HEK293 (cell line): ENCODE measurements around the gene IFFO2.
A peak's percentile ranks its signal among the peaks of the same experiment; 100 is the strongest.

Source experiments
- CTCF ChIA-PET: fragments of 350-600 bp; formaldehyde crosslinking; extraction: SDS; loops from one replicate; lab custom pipeline; 2021; ENCODE audit warnings: antibody characterized with exemption; lab: Yijun Ruan, JAX
- POLR2A ChIA-PET: fragments of 300-600 bp; formaldehyde crosslinking; extraction: SDS; loops from one replicate; lab custom pipeline; 2020; ENCODE audit warnings: antibody characterized with exemption, inconsistent platforms; lab: Yijun Ruan, JAX
- H3K27ac ChIP-seq: fragments of 200-500 bp; sonication (Bioruptor generic); 2 replicates; pipeline ENCODE4 v1.5.1; 2014; ENCODE audit warnings: low read depth, low read length, control low read depth, inconsistent platforms; ENCODE audit errors: extremely low read depth
- H3K36me3 ChIP-seq, 2 experiments: fragments of 200-500 bp in 1 of 2; sonication (Bioruptor generic) in 1 of 2; 1 replicate in 1 of 2; 2 replicates in 1 of 2; pipeline ENCODE4 v1.5.1; 2014 to 2017; ENCODE audit warnings: inconsistent platforms in 2 of 2, low read length in 2 of 2; ENCODE audit not compliant: control insufficient read depth in 2 of 2, insufficient read depth in 1 of 2
- H3K4me1 ChIP-seq: fragments of 200-500 bp; sonication (Bioruptor generic); 2 replicates; pipeline ENCODE4 v1.5.1; 2014; ENCODE audit warnings: mild to moderate bottlenecking, low read length, inconsistent platforms; ENCODE audit not compliant: control insufficient read depth, insufficient read depth
- H3K4me3 ChIP-seq: 2 replicates; pipeline ENCODE4 v1.5.1; 2011; ENCODE audit warnings: low read depth, mild to moderate bottlenecking, control low read depth, low read length, moderate library complexity
- H3K9me3 ChIP-seq: fragments of 200-500 bp; sonication (Bioruptor generic); 2 replicates; pipeline ENCODE4 v1.5.1; 2014; ENCODE audit warnings: low read depth, low read length, inconsistent platforms; ENCODE audit not compliant: control insufficient read depth, insufficient read depth
- GFI1B ChIP-seq: fragments of 450-650 bp; formaldehyde crosslinking; IDR thresholded peaks from 2 replicates; pipeline ENCODE4 v1.5.1; 2016; ENCODE audit warnings: missing biosample characterization, missing genetic modification characterization
- GLI2 ChIP-seq: fragments of 450-650 bp; formaldehyde crosslinking; IDR thresholded peaks from 2 replicates; pipeline ENCODE4; 2017; ENCODE audit warnings: missing biosample characterization, missing genetic modification characterization, low read depth, borderline replicate concordance
- MYNN ChIP-seq: fragments of 450-650 bp; formaldehyde crosslinking; IDR thresholded peaks from 2 replicates; pipeline ENCODE4 v1.5.1; 2016; ENCODE audit warnings: missing biosample characterization, missing genetic modification characterization, borderline replicate concordance
- OVOL3 ChIP-seq: fragments of 450-650 bp; formaldehyde crosslinking; IDR thresholded peaks from 2 replicates; pipeline ENCODE4 v1.5.1; 2016; ENCODE audit warnings: missing biosample characterization, missing genetic modification characterization
- REPIN1 ChIP-seq: fragments of 450-650 bp; formaldehyde crosslinking; IDR thresholded peaks from 2 replicates; pipeline ENCODE4 v1.5.1; 2017; ENCODE audit warnings: missing biosample characterization, missing genetic modification characterization, low read depth
- SCRT1 ChIP-seq: fragments of 450-650 bp; formaldehyde crosslinking; IDR thresholded peaks from 2 replicates; pipeline ENCODE4 v1.5.1; 2016; ENCODE audit warnings: missing biosample characterization, missing genetic modification characterization, borderline replicate concordance
- SCRT2 ChIP-seq: fragments of 450-650 bp; formaldehyde crosslinking; IDR thresholded peaks from 2 replicates; pipeline ENCODE4 v1.5.1; 2016; ENCODE audit warnings: missing biosample characterization, missing genetic modification characterization
- SP2 ChIP-seq: fragments of 450-650 bp; formaldehyde crosslinking; IDR thresholded peaks from 2 replicates; pipeline ENCODE4 v1.5.1; 2016; ENCODE audit warnings: missing biosample characterization, missing genetic modification characterization
- TRIM28 ChIP-seq: IDR thresholded peaks from 2 replicates; pipeline ENCODE4 v1.6.1; 2011; ENCODE audit warnings: low read length, control low read depth, borderline replicate concordance
- ZIC2 ChIP-seq: fragments of 450-650 bp; formaldehyde crosslinking; IDR thresholded peaks from 2 replicates; pipeline ENCODE4 v1.5.1; 2016; ENCODE audit warnings: missing biosample characterization, missing genetic modification characterization
- ZNF133 ChIP-seq: fragments of 450-650 bp; formaldehyde crosslinking; IDR thresholded peaks from 2 replicates; pipeline ENCODE4 v1.5.1; 2016; ENCODE audit warnings: missing biosample characterization, missing genetic modification characterization
- ZNF140 ChIP-seq: fragments of 450-650 bp; formaldehyde crosslinking; IDR thresholded peaks from 2 replicates; pipeline ENCODE4 v1.5.1; 2016; ENCODE audit warnings: missing biosample characterization, missing genetic modification characterization
- ZNF202 ChIP-seq: fragments of 450-650 bp; formaldehyde crosslinking; IDR thresholded peaks from 2 replicates; pipeline ENCODE4 v1.5.1; 2016; ENCODE audit warnings: missing biosample characterization, missing genetic modification characterization, borderline replicate concordance
- ZNF211 ChIP-seq: fragments of 450-650 bp; formaldehyde crosslinking; IDR thresholded peaks from 2 replicates; pipeline ENCODE4 v1.5.1; 2016; ENCODE audit warnings: low read depth, missing biosample characterization, missing genetic modification characterization
- ZNF23 ChIP-seq: fragments of 450-650 bp; formaldehyde crosslinking; IDR thresholded peaks from 2 replicates; pipeline ENCODE4 v1.5.1; 2016; ENCODE audit warnings: missing biosample characterization, missing genetic modification characterization, borderline replicate concordance
- ZNF529 ChIP-seq: fragments of 450-650 bp; formaldehyde crosslinking; IDR thresholded peaks from 2 replicates; pipeline ENCODE4 v1.5.1; 2017; ENCODE audit warnings: missing genetic modification characterization, missing biosample characterization; ENCODE audit not compliant: insufficient replicate concordance
- ZNF544 ChIP-seq: fragments of 450-650 bp; formaldehyde crosslinking; IDR thresholded peaks from 2 replicates; pipeline ENCODE4 v1.5.0; 2017; ENCODE audit warnings: missing biosample characterization, missing genetic modification characterization
- ZNF658 ChIP-seq: fragments of 450-650 bp; formaldehyde crosslinking; IDR thresholded peaks from 2 replicates; pipeline ENCODE4; 2016; ENCODE audit warnings: missing biosample characterization, missing genetic modification characterization
- ZNF677 ChIP-seq: fragments of 450-650 bp; IDR thresholded peaks from 2 replicates; pipeline ENCODE4 v1.5.0; 2018; ENCODE audit warnings: missing biosample characterization, mild to moderate bottlenecking, missing genetic modification characterization, moderate library complexity
- ZNF777 ChIP-seq: fragments of 450-650 bp; formaldehyde crosslinking; IDR thresholded peaks from 2 replicates; pipeline ENCODE4 v1.5.1; 2017; ENCODE audit warnings: missing biosample characterization, missing genetic modification characterization, borderline replicate concordance
- TF ChIP-seq, protein P1 (sequence below): fragments of 450-650 bp; formaldehyde crosslinking; IDR thresholded peaks from 2 replicates; pipeline ENCODE4 v1.5.1; 2017; ENCODE audit warnings: missing biosample characterization, missing genetic modification characterization
- TF ChIP-seq, protein P2 (sequence below): fragments of 450-650 bp; formaldehyde crosslinking; conservative IDR thresholded peaks from 2 replicates; pipeline ENCODE4 v1.5.1; 2016; ENCODE audit warnings: low read depth, missing biosample characterization, missing genetic modification characterization
- TF ChIP-seq, protein P3 (sequence below): fragments of 450-650 bp; formaldehyde crosslinking; IDR thresholded peaks from 2 replicates; pipeline ENCODE4 v1.5.1; 2016; ENCODE audit warnings: missing biosample characterization, missing genetic modification characterization

IFFO2 gene

DNA sequence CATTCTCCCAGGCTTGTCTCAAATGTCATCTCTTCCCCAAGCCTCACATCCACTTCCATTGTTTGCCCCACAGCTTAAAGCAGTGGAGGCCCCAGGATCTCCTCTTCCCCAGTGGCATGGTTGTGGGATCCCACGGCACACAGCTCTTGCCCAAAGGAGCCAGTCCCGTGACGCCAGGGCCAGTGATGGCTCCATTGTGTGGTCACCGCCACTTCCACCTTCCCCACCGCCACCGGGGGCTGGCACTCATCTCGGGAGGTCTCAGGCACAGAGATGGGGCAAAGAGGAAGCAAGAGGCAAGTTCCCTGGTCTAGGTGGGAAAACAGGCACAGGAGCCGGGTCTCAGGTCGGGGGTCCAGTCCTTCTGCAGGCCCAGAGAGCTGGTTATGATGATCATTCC is 31.2 kb downstream of the IFFO2 start:
- no peaks in the 10 kb centered on the region for H3K9me3 ChIP-seq
- no peak overlapping the region for H3K27ac ChIP-seq
- CTCF ChIA-PET: interaction anchor here (7.0 kb wide), 1 partner anchor 12 kb away, joined by 68 read pairs; no protein-coding TSS in a partner anchor
- peaks cover 9% of the 10 kb centered on the region for H3K4me1 ChIP-seq
- TF ChIP-seq MYNN (tag by site-specific recombination): no peak
- no peak for TF ChIP-seq GLI2
- TF ChIP-seq, protein P1, sequence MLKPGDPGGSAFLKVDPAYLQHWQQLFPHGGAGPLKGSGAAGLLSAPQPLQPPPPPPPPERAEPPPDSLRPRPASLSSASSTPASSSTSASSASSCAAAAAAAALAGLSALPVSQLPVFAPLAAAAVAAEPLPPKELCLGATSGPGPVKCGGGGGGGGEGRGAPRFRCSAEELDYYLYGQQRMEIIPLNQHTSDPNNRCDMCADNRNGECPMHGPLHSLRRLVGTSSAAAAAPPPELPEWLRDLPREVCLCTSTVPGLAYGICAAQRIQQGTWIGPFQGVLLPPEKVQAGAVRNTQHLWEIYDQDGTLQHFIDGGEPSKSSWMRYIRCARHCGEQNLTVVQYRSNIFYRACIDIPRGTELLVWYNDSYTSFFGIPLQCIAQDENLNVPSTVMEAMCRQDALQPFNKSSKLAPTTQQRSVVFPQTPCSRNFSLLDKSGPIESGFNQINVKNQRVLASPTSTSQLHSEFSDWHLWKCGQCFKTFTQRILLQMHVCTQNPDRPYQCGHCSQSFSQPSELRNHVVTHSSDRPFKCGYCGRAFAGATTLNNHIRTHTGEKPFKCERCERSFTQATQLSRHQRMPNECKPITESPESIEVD: no peak
- no peak for TF ChIP-seq GFI1B (tag by site-specific recombination)
- TF ChIP-seq ZNF202 (tag by site-specific recombination): no peak
- no peak for TF ChIP-seq ZNF544 (tag by site-specific recombination)
- TF ChIP-seq ZNF677 (tag by site-specific recombination): no peak
- TF ChIP-seq ZNF777 (tag by site-specific recombination): no peak
- no peak for TF ChIP-seq ZNF658
- TF ChIP-seq OVOL3 (tag by site-specific recombination): no peak
- no peak for TF ChIP-seq ZNF133 (tag by site-specific recombination)
- no peak for TF ChIP-seq SCRT1 (tag by site-specific recombination)
- TF ChIP-seq TRIM28: no peak
- TF ChIP-seq, all 188 proteins: peak for 0
- Histone ChIP-seq H3K36me3 (peaks cover 0 to 10% of the 10 kb centered on the region in 2 experiments; a peak in 1 of 3 replicates), H3K4me3 (no peak overlapping the region)
- POLR2A ChIA-PET: interaction anchor here (0.5 kb wide), 1 partner anchor 31 kb away, joined by 3 read pairs; no protein-coding TSS in a partner anchor

DNA sequence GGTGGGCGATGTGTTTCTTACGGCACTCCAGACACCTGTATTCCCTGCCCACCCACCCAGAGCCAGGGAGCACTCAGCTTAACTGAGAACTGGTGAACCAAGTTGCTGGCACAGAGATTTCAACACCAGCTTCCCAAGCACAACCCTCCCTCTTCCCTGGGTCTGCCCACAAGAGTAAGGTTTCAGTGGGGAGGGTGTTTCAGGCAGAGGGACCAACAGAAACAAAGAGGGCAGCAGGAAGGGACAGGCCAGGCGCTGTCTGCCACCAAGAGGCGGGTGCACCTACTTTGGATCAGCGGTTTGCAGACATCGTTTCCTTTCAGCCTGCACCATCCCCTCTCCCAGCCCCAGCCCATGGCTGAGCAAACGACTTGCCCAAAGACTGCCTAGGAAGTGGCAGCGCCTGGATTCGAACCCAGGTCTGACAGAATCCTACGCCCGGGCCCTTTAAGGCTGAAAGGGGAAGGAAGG is 32.2 kb downstream of the IFFO2 start:
- TF ChIP-seq SP2 (tag by site-specific recombination) (peak; percentile 45), ZIC2 (tag by site-specific recombination) (no peak)
- Histone ChIP-seq H3K36me3 (peaks cover 0 to 15% of the 10 kb centered on the region in 2 experiments; a peak in 1 of 3 replicates), H3K4me3 (no peak overlapping the region), H3K4me1 (peaks cover 9% of the 10 kb centered on the region), H3K9me3 (no peaks in the 10 kb centered on the region), H3K27ac (no peak overlapping the region)
- POLR2A ChIA-PET: interaction anchor here (1.2 kb wide), 1 partner anchor 10 kb away, joined by 6 read pairs; no protein-coding TSS in a partner anchor
- CTCF ChIA-PET: interaction anchor here (0.7 to 7.0 kb wide), 5 partner anchors 11 to 610 kb away, joined by 3 to 68 read pairs (median 3); no protein-coding TSS in a partner anchor

DNA sequence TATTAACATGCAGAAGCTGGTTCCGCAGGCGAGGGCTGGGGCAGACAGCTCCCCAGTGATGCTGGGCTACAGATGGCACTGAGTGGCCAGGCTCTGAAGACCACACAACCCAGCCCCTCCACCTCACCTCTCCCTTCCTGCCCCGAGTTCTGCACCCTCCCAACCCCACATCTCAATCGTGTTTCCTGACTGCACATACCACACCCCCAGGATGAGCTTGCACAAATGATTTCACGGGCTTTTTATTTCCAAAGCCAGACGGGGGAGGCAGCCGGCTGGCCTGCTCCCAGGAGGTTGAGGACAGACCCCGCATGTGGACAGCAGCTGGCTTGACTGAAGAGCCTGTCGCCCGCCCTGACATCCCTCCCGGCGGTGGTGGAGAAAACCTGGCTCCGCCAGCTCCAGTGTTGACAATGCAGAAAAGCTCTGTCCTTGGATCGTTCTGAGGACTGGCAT is 32.7 kb downstream of the IFFO2 start:
- Histone ChIP-seq H3K27ac (no peak overlapping the region), H3K36me3 (peaks cover 0 to 15% of the 10 kb centered on the region in 2 experiments; a peak in 1 of 3 replicates), H3K4me3 (no peak overlapping the region), H3K9me3 (no peaks in the 10 kb centered on the region), H3K4me1 (peaks cover 9% of the 10 kb centered on the region)
- TF ChIP-seq, protein P2, sequence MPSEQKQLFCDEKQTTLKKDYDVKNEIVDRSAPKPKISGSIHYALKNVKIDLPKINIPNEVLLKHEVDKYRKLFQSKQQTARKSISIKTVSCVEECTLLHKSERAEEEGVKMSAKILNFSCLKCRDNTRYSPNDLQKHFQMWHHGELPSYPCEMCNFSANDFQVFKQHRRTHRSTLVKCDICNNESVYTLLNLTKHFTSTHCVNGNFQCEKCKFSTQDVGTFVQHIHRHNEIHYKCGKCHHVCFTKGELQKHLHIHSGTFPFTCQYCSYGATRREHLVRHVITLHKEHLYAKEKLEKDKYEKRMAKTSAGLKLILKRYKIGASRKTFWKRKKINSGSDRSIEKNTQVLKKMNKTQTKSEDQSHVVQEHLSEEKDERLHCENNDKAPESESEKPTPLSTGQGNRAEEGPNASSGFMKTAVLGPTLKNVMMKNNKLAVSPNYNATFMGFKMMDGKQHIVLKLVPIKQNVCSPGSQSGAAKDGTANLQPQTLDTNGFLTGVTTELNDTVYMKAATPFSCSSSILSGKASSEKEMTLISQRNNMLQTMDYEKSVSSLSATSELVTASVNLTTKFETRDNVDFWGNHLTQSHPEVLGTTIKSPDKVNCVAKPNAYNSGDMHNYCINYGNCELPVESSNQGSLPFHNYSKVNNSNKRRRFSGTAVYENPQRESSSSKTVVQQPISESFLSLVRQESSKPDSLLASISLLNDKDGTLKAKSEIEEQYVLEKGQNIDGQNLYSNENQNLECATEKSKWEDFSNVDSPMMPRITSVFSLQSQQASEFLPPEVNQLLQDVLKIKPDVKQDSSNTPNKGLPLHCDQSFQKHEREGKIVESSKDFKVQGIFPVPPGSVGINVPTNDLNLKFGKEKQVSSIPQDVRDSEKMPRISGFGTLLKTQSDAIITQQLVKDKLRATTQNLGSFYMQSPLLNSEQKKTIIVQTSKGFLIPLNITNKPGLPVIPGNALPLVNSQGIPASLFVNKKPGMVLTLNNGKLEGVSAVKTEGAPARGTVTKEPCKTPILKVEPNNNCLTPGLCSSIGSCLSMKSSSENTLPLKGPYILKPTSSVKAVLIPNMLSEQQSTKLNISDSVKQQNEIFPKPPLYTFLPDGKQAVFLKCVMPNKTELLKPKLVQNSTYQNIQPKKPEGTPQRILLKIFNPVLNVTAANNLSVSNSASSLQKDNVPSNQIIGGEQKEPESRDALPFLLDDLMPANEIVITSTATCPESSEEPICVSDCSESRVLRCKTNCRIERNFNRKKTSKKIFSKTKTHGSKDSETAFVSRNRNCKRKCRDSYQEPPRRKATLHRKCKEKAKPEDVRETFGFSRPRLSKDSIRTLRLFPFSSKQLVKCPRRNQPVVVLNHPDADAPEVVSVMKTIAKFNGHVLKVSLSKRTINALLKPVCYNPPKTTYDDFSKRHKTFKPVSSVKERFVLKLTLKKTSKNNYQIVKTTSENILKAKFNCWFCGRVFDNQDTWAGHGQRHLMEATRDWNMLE (tag by site-specific recombination): no peak
- TF ChIP-seq ZNF140 (tag by site-specific recombination): no peak
- TF ChIP-seq ZNF23 (tag by site-specific recombination): no peak
- no peak for TF ChIP-seq ZNF211 (tag by site-specific recombination)
- no peak for TF ChIP-seq REPIN1 (tag by site-specific recombination)
- TF ChIP-seq SCRT2 (tag by site-specific recombination): no peak
- no peak for TF ChIP-seq ZIC2 (tag by site-specific recombination)
- no peak for TF ChIP-seq ZNF529 (tag by site-specific recombination)
- TF ChIP-seq, protein P3, sequence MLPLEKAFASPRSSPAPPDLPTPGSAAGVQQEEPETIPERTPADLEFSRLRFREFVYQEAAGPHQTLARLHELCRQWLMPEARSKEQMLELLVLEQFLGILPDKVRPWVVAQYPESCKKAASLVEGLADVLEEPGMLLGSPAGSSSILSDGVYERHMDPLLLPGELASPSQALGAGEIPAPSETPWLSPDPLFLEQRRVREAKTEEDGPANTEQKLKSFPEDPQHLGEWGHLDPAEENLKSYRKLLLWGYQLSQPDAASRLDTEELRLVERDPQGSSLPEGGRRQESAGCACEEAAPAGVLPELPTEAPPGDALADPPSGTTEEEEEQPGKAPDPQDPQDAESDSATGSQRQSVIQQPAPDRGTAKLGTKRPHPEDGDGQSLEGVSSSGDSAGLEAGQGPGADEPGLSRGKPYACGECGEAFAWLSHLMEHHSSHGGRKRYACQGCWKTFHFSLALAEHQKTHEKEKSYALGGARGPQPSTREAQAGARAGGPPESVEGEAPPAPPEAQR: no peak
- ChIA-PET CTCF (interaction anchor here (0.9 to 7.0 kb wide), 4 partner anchors 11 to 51 kb away, joined by 3 to 68 read pairs (median 4); no protein-coding TSS in a partner anchor), POLR2A (interaction anchor here (1.2 kb wide), 1 partner anchor 9 kb away, joined by 6 read pairs; no protein-coding TSS in a partner anchor)
